GM12878 (cell line): ENCODE measurements around the gene PCP2. TPM values are rescaled to one million over a fixed set of nuclear protein-coding genes. Genes with fewer than 3 reads are reported as not detected.

Source experiments
- ATAC-seq: fragments of 200-7000 bp; cut with Tn5 transposase; 3 replicates; pipeline ENCODE4 v1.9.1; 2020; ENCODE audit warnings: mild to moderate bottlenecking, moderate library complexity
- BruUV-seq: library from RNA; stranded (reverse); fragments of 400-500 nt; replicated peaks from 2 replicates; lab custom pipeline; 2021; lab: Mats Ljungman, UMichigan
- CTCF ChIA-PET: fragments of 300-600 bp; sonication (Branson Sonifier 250); formaldehyde crosslinking; extraction: SDS; loops from one replicate; lab custom pipeline; 2021; ENCODE audit warnings: inconsistent platforms; lab: Yijun Ruan, JAX
- POLR2A ChIA-PET: fragments of 350-600 bp; formaldehyde crosslinking; extraction: SDS; loops from one replicate; lab custom pipeline; 2021; ENCODE audit warnings: inconsistent platforms; lab: Charles Lee
- RAD21 ChIA-PET: fragments of 300-600 bp; sonication (Branson Sonifier 250); formaldehyde crosslinking; loops from one replicate; lab custom pipeline; 2023; ENCODE audit warnings: antibody characterized with exemption; ENCODE audit not compliant: unreplicated experiment; lab: Charles Lee
- SMC1A ChIA-PET: fragments of 300-600 bp; sonication (Branson Sonifier 250); formaldehyde crosslinking; loops from one replicate; lab custom pipeline; 2023; ENCODE audit not compliant: unreplicated experiment, uncharacterized antibody; lab: Charles Lee
- DNase-seq: peaks from one replicate; pipeline ENCODE4 v3.0.0-alpha.2; 2011; ENCODE audit warnings: low read depth, low spot score
- FAIRE-seq: peaks from 3 replicates; lab custom pipeline; 2011; peaks lifted over from hg19 to GRCh38; lab: Jason Lieb, UNC
- H2AFZ ChIP-seq: 2 replicates; pipeline ENCODE4 v1.6.0; 2011; ENCODE audit warnings: low read depth, low read length, control low read depth; ENCODE audit not compliant: control insufficient read depth
- H3K27ac ChIP-seq: 2 replicates; pipeline ENCODE4 v1.5.1; 2011; ENCODE audit warnings: control low read depth; ENCODE audit not compliant: control insufficient read depth, insufficient read depth
- H3K27me3 ChIP-seq, 2 experiments: replicated peaks in 1 of 2; 2 replicates each; pipeline versions ENCODE4 v1.6.0 to v1.6.1; 2011; ENCODE audit warnings: low read length in 1 of 2; ENCODE audit not compliant: control insufficient read depth in 2 of 2, insufficient read depth in 2 of 2
- H3K36me3 ChIP-seq, 2 experiments: 2 replicates each; pipeline ENCODE4 v1.5.1; 2011; ENCODE audit warnings: low read length in 1 of 2; ENCODE audit not compliant: control insufficient read depth in 2 of 2, insufficient read depth in 2 of 2
- H3K4me1 ChIP-seq: 2 replicates; pipeline ENCODE4 v1.6.1; 2011; ENCODE audit warnings: mild to moderate bottlenecking, low read length, moderate library complexity, mixed read lengths; ENCODE audit not compliant: control insufficient read depth, insufficient read depth
- H3K4me2 ChIP-seq: 2 replicates; pipeline ENCODE4 v1.6.0; 2011; ENCODE audit warnings: control low read depth; ENCODE audit not compliant: control insufficient read depth, insufficient read depth
- H3K4me3 ChIP-seq: fragments of 200-600 bp; sonication (generic); 2 replicates; pipeline ENCODE4 v1.5.1; 2016
- H3K79me2 ChIP-seq: 2 replicates; pipeline ENCODE4 v1.6.0; 2011; ENCODE audit warnings: low read length; ENCODE audit not compliant: control insufficient read depth, insufficient read depth
- H3K9ac ChIP-seq: 2 replicates; pipeline ENCODE4 v1.8.0; 2011; ENCODE audit warnings: low read length, control low read depth, mixed read lengths; ENCODE audit not compliant: control insufficient read depth, insufficient read depth
- H3K9me3 ChIP-seq: replicated peaks from 3 replicates; pipeline ENCODE4 v1.5.1; 2011; ENCODE audit warnings: mild to moderate bottlenecking, low read length; ENCODE audit not compliant: control insufficient read depth, insufficient read depth
- H4K20me1 ChIP-seq: 2 replicates; pipeline ENCODE4 v1.6.0; 2011; ENCODE audit not compliant: control insufficient read depth, insufficient read depth
- CREM ChIP-seq: IDR thresholded peaks from 2 replicates; pipeline ENCODE4 v1.6.1; 2014; ENCODE audit warnings: antibody characterized with exemption, low read depth
- EZH2 ChIP-seq: IDR thresholded peaks from 2 replicates; pipeline ENCODE4 v1.6.1; 2012; ENCODE audit warnings: low read depth, mild to moderate bottlenecking, control low read depth, inconsistent platforms, low read length, borderline replicate concordance; ENCODE audit not compliant: control insufficient read depth
- IKZF1 ChIP-seq: fragments of 450-650 bp; conservative IDR thresholded peaks from 2 replicates; pipeline ENCODE4 v1.6.1; 2017; ENCODE audit warnings: antibody characterized with exemption, mild to moderate bottlenecking
- IRF4 ChIP-seq: IDR thresholded peaks from 2 replicates; pipeline ENCODE4 v1.6.1; 2011; ENCODE audit warnings: low read depth, low read length
- PML ChIP-seq: IDR thresholded peaks from 2 replicates; pipeline ENCODE4 v1.6.1; 2012; ENCODE audit warnings: low read length, inconsistent platforms
- SUPT20H ChIP-seq: IDR thresholded peaks from 2 replicates; pipeline ENCODE4 v1.6.1; 2011; ENCODE audit warnings: low read depth, mild to moderate bottlenecking, low read length, moderate library complexity, borderline replicate concordance; ENCODE audit not compliant: control insufficient read depth
- ZNF274 ChIP-seq: IDR thresholded peaks from one replicate; pipeline ENCODE4 v1.8.0; 2011; ENCODE audit not compliant: insufficient read length, insufficient read depth
- WGBS: methylation state at CpG from one replicate; pipeline ENCODE4 v1.1.6; 2016; ENCODE audit warnings: low lambda C conversion rate; ENCODE audit not compliant: insufficient replicate concordance, insufficient coverage; ENCODE audit errors: missing lambda C conversion rate; 5-methylcytosine and 5-hydroxymethylcytosine counted together
- in situ Hi-C: fragments of 300-500 bp; cut with MboI; formaldehyde crosslinking; loops from 9 replicates; pipeline ENCODE4 v1.14.3; 2018; ENCODE audit warnings: mixed read lengths
- intact Hi-C: fragments of 100-400 bp; cut with micrococcal nuclease; formaldehyde crosslinking; loops from one replicate; pipeline ENCODE4 v1.14.2; 2022; ENCODE audit not compliant: unreplicated experiment
- polyA plus RNA-seq, 11 experiments: library from polyadenylated mRNA; depleted of rRNA in 4 of 11; unstranded in 6 of 11; stranded (reverse) in 5 of 11; fragments of >200 nt; fragmentation: Nextera tagmentation in 4 of 11; fragmentation: Illumina TruSeq in 1 of 11; extraction: Ambion mirVana in 4 of 11; extraction: Trizol in 1 of 11; gene quantifications; 1 replicate in 1 of 11; 2 replicates in 10 of 11; pipeline versions ENCODE4 v1.2.1 to v1.2.3, GENCODE V29; 2011 to 2016; ENCODE audit warnings: inconsistent platforms in 2 of 11, missing spikeins in 2 of 11, low read depth in 1 of 11
- total RNA-seq, 4 experiments: library from RNA; depleted of rRNA in 3 of 4; stranded (reverse); fragments of >200 nt in 3 of 4; fragmentation: Illumina TruSeq in 1 of 4; extraction: Trizol in 1 of 4; gene quantifications; 2 replicates each; pipeline versions ENCODE4 v1.2.1 to v1.2.3, GENCODE V29; 2013 to 2021

PCP2 gene
- total and polyA plus RNA-seq, 10 of the 15 experiments (the other 5 are each of a cell fraction or from before 2014, with no cell fraction given), result 0.10 to 0.62 (median 0.31) TPM; not detected in 5

- Histone ChIP-seq H3K79me2 (no peaks in the 10 kb centered on the region), H3K27me3 (no peaks in the 10 kb centered on the region), H3K4me2 (no peak overlapping the region), H3K9me3 (no peaks in the 10 kb centered on the region), H3K27ac (no peak overlapping the region), H4K20me1 (no peaks in the 10 kb centered on the region), H3K36me3 (no peaks in the 10 kb centered on the region), H2AFZ (no peak overlapping the region), H3K9ac (no peak overlapping the region), H3K4me3 (no peak overlapping the region), H3K4me1 (no peaks in the 10 kb centered on the region)
- no peak for TF ChIP-seq PML
- no peak for TF ChIP-seq CREM
- TF ChIP-seq IKZF1, result no peak
- TF ChIP-seq SUPT20H, result no peak
- no peak for TF ChIP-seq IRF4
- TF ChIP-seq ZNF274, result no peak
- TF ChIP-seq EZH2, result no peak
- POLR2A ChIA-PET, result interaction anchor here (0.5 to 1.3 kb wide), 3 partner anchors 10 to 468 kb away, joined by 3 to 4 read pairs (median 3); no protein-coding TSS in a partner anchor
- RAD21 ChIA-PET, result no interaction called here
- in situ Hi-C loops (no loop called here), intact Hi-C loops (no loop called here)
- FAIRE-seq, result no peak
- SMC1A ChIA-PET, result no interaction called here
- BruUV-seq, result no TSS peak
- CTCF ChIA-PET, result interaction anchor here (1.1 kb wide), 1 partner anchor 14 kb away, joined by 4 read pairs; no protein-coding TSS in a partner anchor
- WGBS, result 75% methylated on average over 17 of the region's 17 CpGs
- ATAC-seq, result no peak
- DNase-seq, result no peak
Measured at GRCh38 chr19:7606289-7606688, 27.2 kb downstream of the PCP2 start.
